K562 (cell line): ENCODE results near the gene ZNRD2. TPM values are rescaled to one million over a fixed set of nuclear protein-coding genes. Genes with fewer than 3 reads are reported as not detected.
A peak's percentile ranks its signal among the peaks of the same experiment; 100 is the strongest.

ENCODE experiments used
- ATAC-seq: fragments of 200-7000 bp; cut with Tn5 transposase; 3 replicates; pipeline ENCODE4 v1.9.1; 2020; ENCODE audit warnings: moderate library complexity
- BruUV-seq: library from RNA; stranded (reverse); fragments of 400-500 nt; replicated peaks from 2 replicates; lab custom pipeline; 2021; lab: Mats Ljungman, UMichigan
- CTCF ChIA-PET: fragments of 300-600 bp; formaldehyde crosslinking; extraction: SDS; loops from one replicate; lab custom pipeline; 2021; ENCODE audit warnings: low intra/inter-chr PET ratio; lab: Yijun Ruan, JAX
- POLR2A ChIA-PET: fragments of 300-600, 350-650 bp; sonication (Branson Sonifier 250); formaldehyde crosslinking; extraction: SDS; loops from one replicate; lab custom pipeline; 2021; ENCODE audit warnings: antibody characterized with exemption, inconsistent platforms; lab: Yijun Ruan, JAX
- DNase-seq, 4 experiments: peaks; one replicate each; pipeline versions ENCODE4 v3.0.0 to v3.0.0-alpha.2; 2011 to 2018; ENCODE audit warnings: low spot score in 3 of 4, mixed read lengths in 3 of 4; ENCODE audit errors: extremely low read depth in 1 of 4
- FAIRE-seq: peaks from 2 replicates; lab custom pipeline; 2011; peaks lifted over from hg19 to GRCh38; lab: Jason Lieb, UNC
- H2AFZ ChIP-seq: 2 replicates; pipeline ENCODE4 v1.6.0; 2011; ENCODE audit warnings: low read depth, low read length, control low read depth, inconsistent platforms
- H3K27ac ChIP-seq: fragments of 200-600 bp; 3 replicates; pipeline ENCODE4 v1.8.0; 2011; ENCODE audit warnings: low read depth, mild to moderate bottlenecking, control low read depth, inconsistent platforms, low read length, moderate library complexity, mixed read lengths; ENCODE audit errors: extremely low read depth
- H3K27me3 ChIP-seq, 2 experiments: fragments of 300-600 bp in 1 of 2; 2 replicates in 1 of 2; 3 replicates in 1 of 2; pipeline versions ENCODE4 v1.6.0 to v1.8.0; 2011; ENCODE audit warnings: inconsistent platforms in 2 of 2, low read length in 2 of 2, mild to moderate bottlenecking in 1 of 2, mixed read lengths in 1 of 2, moderate library complexity in 1 of 2; ENCODE audit not compliant: control insufficient read depth in 2 of 2, insufficient read depth in 2 of 2
- H3K36me3 ChIP-seq: fragments of 300-600 bp; 3 replicates; pipeline ENCODE4 v1.8.0; 2011; ENCODE audit warnings: mild to moderate bottlenecking, low read length, inconsistent platforms; ENCODE audit not compliant: control insufficient read depth, insufficient read depth
- H3K4me1 ChIP-seq, 2 experiments: fragments of 200-600 bp in 1 of 2; replicated peaks in 1 of 2; 2 replicates in 1 of 2; 3 replicates in 1 of 2; pipeline versions ENCODE4 v1.5.1 to v1.8.0; 2011; ENCODE audit warnings: inconsistent platforms in 2 of 2, low read length in 2 of 2, mild to moderate bottlenecking in 1 of 2, mixed read lengths in 1 of 2, moderate library complexity in 1 of 2; ENCODE audit not compliant: control insufficient read depth in 2 of 2, insufficient read depth in 2 of 2
- H3K4me2 ChIP-seq: 2 replicates; pipeline ENCODE4 v1.6.1; 2011; ENCODE audit warnings: low read length, control low read depth, inconsistent platforms, mixed read lengths; ENCODE audit not compliant: insufficient read depth
- H3K4me3 ChIP-seq: fragments of 200-600 bp; sonication (generic), shearing (Covaris generic); 2 replicates; pipeline ENCODE4 v1.5.1; 2016; ENCODE audit warnings: control low read depth, inconsistent platforms
- H3K79me2 ChIP-seq: fragments of 200-600 bp; 3 replicates; pipeline ENCODE4 v1.8.0; 2011; ENCODE audit warnings: low read length, inconsistent platforms; ENCODE audit not compliant: control insufficient read depth, insufficient read depth
- H3K9ac ChIP-seq, 2 experiments: 2 replicates each; pipeline versions ENCODE4 v1.6.0 to v1.6.1; 2011; ENCODE audit warnings: low read depth in 2 of 2, low read length in 2 of 2, control low read depth in 1 of 2, inconsistent platforms in 1 of 2, mild to moderate bottlenecking in 1 of 2, mixed read lengths in 1 of 2; ENCODE audit not compliant: insufficient read depth in 1 of 2
- H3K9me1 ChIP-seq: one replicate; pipeline ENCODE4 v1.6.0; 2011; ENCODE audit warnings: inconsistent platforms, mild to moderate bottlenecking, low read length, moderate library complexity; ENCODE audit not compliant: control insufficient read depth, insufficient read depth
- H3K9me3 ChIP-seq: replicated peaks from 2 replicates; pipeline ENCODE4 v1.5.1; 2011; ENCODE audit warnings: low read depth, low read length, inconsistent platforms; ENCODE audit not compliant: control insufficient read depth, insufficient read depth
- H4K20me1 ChIP-seq: replicated peaks from 2 replicates; pipeline ENCODE4 v1.6.1; 2011; ENCODE audit warnings: low read length, inconsistent platforms, mixed read lengths; ENCODE audit not compliant: control insufficient read depth, insufficient read depth
- CAMTA2 ChIP-seq: fragments of 250-450 bp; sonication (Bioruptor Pico); conservative IDR thresholded peaks from 2 replicates; pipeline ENCODE4 v1.5.1; 2022
- NFYB ChIP-seq: IDR thresholded peaks from 2 replicates; pipeline ENCODE4 v1.6.1; 2011; ENCODE audit warnings: mild to moderate bottlenecking, moderate library complexity; ENCODE audit not compliant: insufficient read length; ENCODE audit errors: extremely low read depth
- NR4A1 ChIP-seq, 2 experiments: fragments of 250-450 bp in 1 of 2; fragments of 450-650 bp in 1 of 2; sonication (Bioruptor Pico) in 1 of 2; IDR thresholded peaks; 2 replicates each; pipeline versions ENCODE4 v1.4.0 to v1.6.1; 2016 to 2020; ENCODE audit warnings: mild to moderate bottlenecking in 2 of 2, missing compliant biosample characterization in 1 of 2, missing genetic modification characterization in 1 of 2, moderate library complexity in 1 of 2
- POLR3G ChIP-seq: IDR thresholded peaks from 2 replicates; pipeline ENCODE4 v1.6.1; 2011; ENCODE audit not compliant: insufficient read length, insufficient replicate concordance; ENCODE audit errors: extremely low read depth
- SMAD3 ChIP-seq: fragments of 450-650 bp; formaldehyde crosslinking; conservative IDR thresholded peaks from 2 replicates; pipeline ENCODE4 v1.4.0; 2020; ENCODE audit warnings: mild to moderate bottlenecking
- SOX6 ChIP-seq: fragments of 450-650 bp; IDR thresholded peaks from 2 replicates; pipeline ENCODE4 v1.6.1; 2014; ENCODE audit warnings: mild to moderate bottlenecking
- XRCC5 ChIP-seq: fragments of 200-400 bp; formaldehyde crosslinking; IDR thresholded peaks from 2 replicates; pipeline ENCODE4 v1.6.1; 2017; ENCODE audit warnings: low read depth, mild to moderate bottlenecking, low read length
- ZNF232 ChIP-seq: sonication (generic); formaldehyde crosslinking; IDR thresholded peaks from 2 replicates; pipeline ENCODE4 v1.8.0; 2022; ENCODE audit warnings: mild to moderate bottlenecking, missing genetic modification reagents
- ZNF311 ChIP-seq: fragments of 250-450 bp; sonication (Bioruptor Pico); IDR thresholded peaks from 2 replicates; pipeline ENCODE4 v1.4.0; 2020; ENCODE audit warnings: mild to moderate bottlenecking, moderate library complexity
- WGBS: fragments of 100-300 bp; shearing (Covaris generic); methylation state at CpG from one replicate; pipeline ENCODE4 v1.1.6; 2016; ENCODE audit warnings: low coverage, mixed read lengths; ENCODE audit not compliant: insufficient coverage; ENCODE audit errors: missing lambda C conversion rate; 5-methylcytosine and 5-hydroxymethylcytosine counted together
- in situ Hi-C: fragments of 300-500 bp; cut with MboI; formaldehyde crosslinking; loops from 4 replicates; pipeline ENCODE4 v1.15.0; 2018; ENCODE audit warnings: inconsistent platforms, mixed read lengths
- intact Hi-C: fragments of 100-400 bp; cut with micrococcal nuclease; formaldehyde crosslinking; loops from 2 replicates; pipeline ENCODE4 v1.14.2; 2022
- polyA plus RNA-seq, 8 experiments: library from polyadenylated mRNA; depleted of rRNA in 4 of 8; stranded (reverse) in 5 of 8; unstranded in 3 of 8; fragments of >200 nt; fragmentation: Nextera tagmentation in 2 of 8; fragmentation: Illumina TruSeq in 1 of 8; extraction: Ambion mirVana in 2 of 8; extraction: Trizol in 1 of 8; gene quantifications; 2 replicates each; pipeline versions ENCODE4 v1.2.1 to v1.2.3, GENCODE V29; 2011 to 2014; ENCODE audit warnings: inconsistent platforms in 1 of 8, missing spikeins in 1 of 8
- total RNA-seq, 7 experiments: library from RNA; depleted of rRNA in 6 of 7; stranded (reverse); fragments of >200 nt in 6 of 7; fragmentation: Illumina TruSeq in 2 of 7; extraction: Trizol in 2 of 7; gene quantifications; 2 replicates each; pipeline versions ENCODE4 v1.2.1 to v1.2.3, GENCODE V29; 2011 to 2021; ENCODE audit warnings: low replicate concordance in 1 of 7
- TF ChIP-seq, protein P1 (sequence below), 2 experiments: fragments of 450-650 bp in 1 of 2; sonication (generic) in 1 of 2; formaldehyde crosslinking in 1 of 2; IDR thresholded peaks; 2 replicates each; pipeline versions ENCODE4 v1.7.1 to v1.9.0; 2016 to 2022; ENCODE audit warnings: inconsistent platforms in 1 of 2, mild to moderate bottlenecking in 1 of 2, missing genetic modification reagents in 1 of 2
- TF ChIP-seq, protein P2 (sequence below): fragments of 450-650 bp; formaldehyde crosslinking; IDR thresholded peaks from 2 replicates; pipeline ENCODE4 v1.4.0; 2020; ENCODE audit warnings: mild to moderate bottlenecking, mixed read lengths

Gene ZNRD2
- total and polyA plus RNA-seq, 9 of the 15 experiments (the other 6 are each of a cell fraction or from before 2014, with no cell fraction given), result 13.4 to 129 (median 60.4) TPM

DNA sequence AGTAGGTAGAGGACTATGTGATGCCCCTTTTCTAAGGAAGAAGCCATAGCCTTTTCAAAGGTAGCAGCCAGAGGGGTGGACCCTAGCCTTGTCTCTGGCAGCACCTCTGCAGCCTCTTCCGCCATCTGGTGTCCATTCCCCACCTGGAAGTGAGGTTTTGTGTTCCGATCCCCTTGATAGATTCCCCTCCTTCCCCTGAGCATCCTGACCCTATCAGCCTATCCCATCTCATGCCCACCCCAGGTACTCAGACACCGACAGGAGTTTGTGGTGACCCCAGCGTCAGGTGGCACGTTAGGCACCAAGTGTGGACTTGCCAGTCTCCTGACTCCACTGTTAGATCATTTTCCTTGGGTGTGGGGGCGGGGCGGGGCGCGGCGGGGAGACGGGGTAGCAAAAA, 1.7 kb downstream of the ZNRD2 start:
- intact Hi-C loops, result loop anchor here (5.0 kb wide), 2 partner anchors 45 to 100 kb away; partner anchors contain the start of gene SCYL1
- Histone ChIP-seq H4K20me1 (peaks cover 6% of the 10 kb centered on the region), H3K9ac (peak overlapping the region; percentile 10 to 98; a peak in 2 of 4 replicates), H3K27ac (peak overlapping the region; percentile 59; the same call in 2 of the 3 replicates), H2AFZ (no peak overlapping the region), H3K9me1 (peaks cover 5% of the 10 kb centered on the region), H3K79me2 (peaks cover 67% of the 10 kb centered on the region), H3K4me2 (peak overlapping the region; percentile 99), H3K27me3 (no peaks in the 10 kb centered on the region; a peak in 1 of 5 replicates), H3K9me3 (no peaks in the 10 kb centered on the region), H3K36me3 (peaks cover 19% of the 10 kb centered on the region; the same call in 2 of the 3 replicates), H3K4me3 (peak overlapping the region; percentile 65), H3K4me1 (peaks cover 48 to 77% of the 10 kb centered on the region in 2 experiments)
- ChIA-PET POLR2A (interaction anchor here (0.7 to 4.7 kb wide), 10 partner anchors 12 to 455 kb away, joined by 3 to 35 read pairs (median 8); partner anchors contain the start of genes MALAT1, NEAT1 and ZNHIT2), CTCF (interaction anchor here (0.6 to 6.5 kb wide), 3 partner anchors 26 to 1229 kb away, joined by 3 to 63 read pairs (median 4); no protein-coding TSS in a partner anchor)
- DNase-seq (peak in 2 of 4 experiments; percentile 65 to 80), FAIRE-seq (peak; percentile 86), ATAC-seq (peak; percentile 9; the same call in 2 of the 3 replicates)
- 3% methylated on average over 11 of the region's 11 CpGs for WGBS
- BruUV-seq, result no TSS peak
- in situ Hi-C loops, result no loop called here
- TF ChIP-seq, protein P1, sequence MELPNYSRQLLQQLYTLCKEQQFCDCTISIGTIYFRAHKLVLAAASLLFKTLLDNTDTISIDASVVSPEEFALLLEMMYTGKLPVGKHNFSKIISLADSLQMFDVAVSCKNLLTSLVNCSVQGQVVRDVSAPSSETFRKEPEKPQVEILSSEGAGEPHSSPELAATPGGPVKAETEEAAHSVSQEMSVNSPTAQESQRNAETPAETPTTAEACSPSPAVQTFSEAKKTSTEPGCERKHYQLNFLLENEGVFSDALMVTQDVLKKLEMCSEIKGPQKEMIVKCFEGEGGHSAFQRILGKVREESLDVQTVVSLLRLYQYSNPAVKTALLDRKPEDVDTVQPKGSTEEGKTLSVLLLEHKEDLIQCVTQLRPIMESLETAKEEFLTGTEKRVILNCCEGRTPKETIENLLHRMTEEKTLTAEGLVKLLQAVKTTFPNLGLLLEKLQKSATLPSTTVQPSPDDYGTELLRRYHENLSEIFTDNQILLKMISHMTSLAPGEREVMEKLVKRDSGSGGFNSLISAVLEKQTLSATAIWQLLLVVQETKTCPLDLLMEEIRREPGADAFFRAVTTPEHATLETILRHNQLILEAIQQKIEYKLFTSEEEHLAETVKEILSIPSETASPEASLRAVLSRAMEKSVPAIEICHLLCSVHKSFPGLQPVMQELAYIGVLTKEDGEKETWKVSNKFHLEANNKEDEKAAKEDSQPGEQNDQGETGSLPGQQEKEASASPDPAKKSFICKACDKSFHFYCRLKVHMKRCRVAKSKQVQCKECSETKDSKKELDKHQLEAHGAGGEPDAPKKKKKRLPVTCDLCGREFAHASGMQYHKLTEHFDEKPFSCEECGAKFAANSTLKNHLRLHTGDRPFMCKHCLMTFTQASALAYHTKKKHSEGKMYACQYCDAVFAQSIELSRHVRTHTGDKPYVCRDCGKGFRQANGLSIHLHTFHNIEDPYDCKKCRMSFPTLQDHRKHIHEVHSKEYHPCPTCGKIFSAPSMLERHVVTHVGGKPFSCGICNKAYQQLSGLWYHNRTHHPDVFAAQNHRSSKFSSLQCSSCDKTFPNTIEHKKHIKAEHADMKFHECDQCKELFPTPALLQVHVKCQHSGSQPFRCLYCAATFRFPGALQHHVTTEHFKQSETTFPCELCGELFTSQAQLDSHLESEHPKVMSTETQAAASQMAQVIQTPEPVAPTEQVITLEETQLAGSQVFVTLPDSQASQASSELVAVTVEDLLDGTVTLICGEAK (IDR thresholded peaks at IDR 0.05), result 0 out of 2 replicates have a peak, but pooled peaks have one; percentile 19
- TF ChIP-seq, protein P1 (CRISPR knock-in tag; IDR thresholded peaks at IDR 0.05), result no peak
- TF ChIP-seq SMAD3 (no peak), NR4A1 (CRISPR knock-in tag; IDR thresholded peaks at IDR 0.05) (no peak), NR4A1 (tag; IDR thresholded peaks at IDR 0.05) (no peak), CAMTA2 (CRISPR knock-in tag) (no peak), SOX6 (no peak), POLR3G (no peak), ZNF311 (CRISPR knock-in tag) (no peak), NFYB (no peak), ZNF232 (CRISPR knock-in tag) (no peak), XRCC5 (0 out of 2 replicates have a peak, but pooled peaks have one; percentile 30)
- TF ChIP-seq, protein P2, sequence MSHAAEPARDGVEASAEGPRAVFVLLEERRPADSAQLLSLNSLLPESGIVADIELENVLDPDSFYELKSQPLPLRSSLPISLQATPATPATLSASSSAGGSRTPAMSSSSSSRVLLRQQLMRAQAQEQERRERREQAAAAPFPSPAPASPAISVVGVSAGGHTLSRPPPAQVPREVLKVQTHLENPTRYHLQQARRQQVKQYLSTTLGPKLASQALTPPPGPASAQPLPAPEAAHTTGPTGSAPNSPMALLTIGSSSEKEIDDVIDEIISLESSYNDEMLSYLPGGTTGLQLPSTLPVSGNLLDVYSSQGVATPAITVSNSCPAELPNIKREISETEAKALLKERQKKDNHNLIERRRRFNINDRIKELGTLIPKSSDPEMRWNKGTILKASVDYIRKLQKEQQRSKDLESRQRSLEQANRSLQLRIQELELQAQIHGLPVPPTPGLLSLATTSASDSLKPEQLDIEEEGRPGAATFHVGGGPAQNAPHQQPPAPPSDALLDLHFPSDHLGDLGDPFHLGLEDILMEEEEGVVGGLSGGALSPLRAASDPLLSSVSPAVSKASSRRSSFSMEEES (CRISPR knock-in tag), result no peak
